Lower lobe of right lung (tissue), 2 donors: Measurements from ENCODE around the gene SEC31A. TPM values are rescaled to one million over a fixed set of nuclear protein-coding genes. Genes with fewer than 3 reads are reported as not detected.
"Not testable (repeated sequence)": the region's sequence is repeated elsewhere in the genome, so short reads cannot be mapped to it uniquely, and the experiment has no call there.

Experiments
- ATAC-seq, 2 donors: fragments of 200-7000 bp; cut with Tn5 transposase; one replicate each; pipeline ENCODE4 v1.9.1; 2020 to 2022; ENCODE audit warnings: mild to moderate bottlenecking in 2 of 2, moderate library complexity in 2 of 2
- DNase-seq: peaks from one replicate; pipeline ENCODE4 v3.0.0-alpha.2; 2020
- H3K27ac ChIP-seq: fragments of 200-600 bp; one replicate; pipeline ENCODE4 v1.8.0; 2022
- H3K27me3 ChIP-seq: fragments of 200-600 bp; one replicate; pipeline ENCODE4 v1.8.0; 2022; ENCODE audit warnings: low read depth
- H3K36me3 ChIP-seq: fragments of 200-600 bp; one replicate; pipeline ENCODE4 v1.8.0; 2022; ENCODE audit warnings: mild to moderate bottlenecking
- H3K4me1 ChIP-seq: fragments of 200-600 bp; one replicate; pipeline ENCODE4 v1.8.0; 2022
- H3K4me3 ChIP-seq: fragments of 200-600 bp; one replicate; pipeline ENCODE4 v1.8.0; 2022; ENCODE audit warnings: mild to moderate bottlenecking
- H3K9me3 ChIP-seq: fragments of 200-600 bp; one replicate; pipeline ENCODE4 v1.8.0; 2022
- CTCF ChIP-seq: fragments of 200-600 bp; IDR thresholded peaks from one replicate; pipeline ENCODE4 v1.8.0; 2022; ENCODE audit warnings: antibody characterized with exemption, mild to moderate bottlenecking
- intact Hi-C: fragments of 100-400 bp; cut with DNase I; formaldehyde crosslinking; loops from one replicate; pipeline ENCODE4 v1.11.0; 2022
- total RNA-seq: library from RNA; stranded (reverse); fragmentation: NEBNext Ultra II Directional; extraction: Animal tissue kit (Norgen Biotek cat#: 25700); gene quantifications from one replicate; pipeline ENCODE4 v1.2.1, GENCODE V29; 2021
- donor health status: DM: no; HTN: yes; CAD: no; lungs with severe emphysema.

SEC31A gene
- total RNA-seq, 1 donor from 2014 or later: 183 TPM

GRCh38 chr4:82885410-82885809 lies 5.5 kb downstream of the SEC31A start:
- Histone ChIP-seq H3K9me3 (no peaks in the 10 kb centered on the region), H3K27ac (no peak overlapping the region), H3K4me1 (peaks cover 50% of the 10 kb centered on the region), H3K27me3 (no peaks in the 10 kb centered on the region), H3K4me3 (no peak overlapping the region), H3K36me3 (peaks cover 6% of the 10 kb centered on the region)
- no peak for ATAC-seq
- no peak for DNase-seq
- no peak for TF ChIP-seq CTCF
- intact Hi-C loops: no loop called here

GRCh38 chr4:82868572-82868971 lies 22.4 kb downstream of the SEC31A start:
- H3K4me1 ChIP-seq: peaks cover 10% of the 10 kb centered on the region
- H3K9me3 ChIP-seq: no peaks in the 10 kb centered on the region
- intact Hi-C loops: no loop called here
- no peak for DNase-seq
- no peak for ATAC-seq
- no peak overlapping the region for H3K4me3 ChIP-seq
- H3K36me3 ChIP-seq: peaks cover 92% of the 10 kb centered on the region
- H3K27me3 ChIP-seq: no peaks in the 10 kb centered on the region
- no peak for TF ChIP-seq CTCF
- H3K27ac ChIP-seq: no peak overlapping the region

- TF ChIP-seq CTCF: no peak
- Histone ChIP-seq H3K9me3 (no peaks in the 10 kb centered on the region), H3K36me3 (peaks cover 92% of the 10 kb centered on the region), H3K27ac (peak overlapping the region; percentile 13), H3K27me3 (no peaks in the 10 kb centered on the region), H3K4me1 (peaks cover 10% of the 10 kb centered on the region), H3K4me3 (no peak overlapping the region)
- intact Hi-C loops: no loop called here
- ATAC-seq (no peak), DNase-seq (no peak)
Observed at GRCh38 chr4:82866706-82867385, 24.1 kb downstream of the SEC31A start.

GRCh38 chr4:82866033-82866432 lies 24.9 kb downstream of the SEC31A start:
- peak overlapping the region; percentile 13 for H3K27ac ChIP-seq
- H3K9me3 ChIP-seq, H3K4me3 ChIP-seq, H3K27me3 ChIP-seq, intact Hi-C loops, DNase-seq, ATAC-seq: not testable (repeated sequence)
- peaks cover 10% of the 10 kb centered on the region for H3K4me1 ChIP-seq
- peaks cover 92% of the 10 kb centered on the region for H3K36me3 ChIP-seq

- H3K9me3 ChIP-seq: no peaks in the 10 kb centered on the region
- no peaks in the 10 kb centered on the region for H3K27me3 ChIP-seq
- H3K4me3 ChIP-seq: no peak overlapping the region
- DNase-seq (no peak), ATAC-seq (peak; percentile 57 to 74)
- TF ChIP-seq CTCF: no peak
- peak overlapping the region; percentile 13 for H3K27ac ChIP-seq
- intact Hi-C loops: no loop called here
- H3K36me3 ChIP-seq: peaks cover 92% of the 10 kb centered on the region
- peaks cover 10% of the 10 kb centered on the region for H3K4me1 ChIP-seq
Observed at GRCh38 chr4:82865592-82865991, 25.4 kb downstream of the SEC31A start.

GRCh38 chr4:82864336-82864979 lies 26.5 kb downstream of the SEC31A start:
- ATAC-seq: no peak
- H3K4me3 ChIP-seq: no peak overlapping the region
- peak overlapping the region; percentile 13 for H3K27ac ChIP-seq
- peaks cover 10% of the 10 kb centered on the region for H3K4me1 ChIP-seq
- DNase-seq: no peak
- intact Hi-C loops: no loop called here
- no peak for TF ChIP-seq CTCF
- no peaks in the 10 kb centered on the region for H3K27me3 ChIP-seq
- H3K36me3 ChIP-seq: peaks cover 89% of the 10 kb centered on the region
- H3K9me3 ChIP-seq: no peaks in the 10 kb centered on the region
